CD14-positive monocyte (primary cell): Measurements from ENCODE around the gene MRGPRG. TPM values are rescaled to one million over a fixed set of nuclear protein-coding genes. Genes with fewer than 3 reads are reported as not detected.

Experiments
- DNase-seq, 3 donors: peaks; one replicate each; pipeline ENCODE4 v3.0.0-alpha.2; 2011 to 2022
- H2AFZ ChIP-seq: 2 replicates; pipeline ENCODE4 v1.6.0; 2012; ENCODE audit warnings: mild to moderate bottlenecking, low read depth, low read length, inconsistent platforms; ENCODE audit not compliant: insufficient read depth, poor library complexity, severe bottlenecking
- H3K27ac ChIP-seq, 2 donors: 1 replicate in 1 of 2; 2 replicates in 1 of 2; pipeline ENCODE4 v1.5.1; 2012 to 2013; ENCODE audit warnings: low read length in 2 of 2, control low read depth in 1 of 2, inconsistent platforms in 1 of 2, low read depth in 1 of 2, mild to moderate bottlenecking in 1 of 2
- H3K27me3 ChIP-seq, 2 donors: one replicate each; pipeline versions ENCODE4 v1.6.0 to v1.6.1; 2011 to 2013; ENCODE audit warnings: low read length in 2 of 2; ENCODE audit not compliant: control insufficient read depth in 2 of 2, insufficient read depth in 2 of 2
- H3K36me3 ChIP-seq, 2 donors: replicated peaks in 1 of 2; 1 replicate in 1 of 2; 2 replicates in 1 of 2; pipeline versions ENCODE4 v1.5.1 to v1.6.1; 2012 to 2013; ENCODE audit warnings: low read length in 2 of 2, control low read depth in 1 of 2, inconsistent platforms in 1 of 2, mild to moderate bottlenecking in 1 of 2; ENCODE audit not compliant: insufficient read depth in 2 of 2, control insufficient read depth in 1 of 2
- H3K4me1 ChIP-seq, 2 donors: 1 replicate in 1 of 2; 2 replicates in 1 of 2; pipeline versions ENCODE4 v1.5.1 to v1.6.1; 2012 to 2013; ENCODE audit warnings: low read length in 2 of 2, control low read depth in 1 of 2, inconsistent platforms in 1 of 2, mild to moderate bottlenecking in 1 of 2, moderate library complexity in 1 of 2; ENCODE audit not compliant: insufficient read depth in 2 of 2, control insufficient read depth in 1 of 2
- H3K4me2 ChIP-seq: replicated peaks from 2 replicates; pipeline ENCODE3; 2012; ENCODE audit warnings: low read length, moderate library complexity, mild to moderate bottlenecking; ENCODE audit not compliant: poor library complexity, severe bottlenecking; ENCODE audit errors: extremely low read depth
- H3K4me3 ChIP-seq, 3 experiments: fragments of 200-600 bp in 1 of 3; sonication (generic) in 1 of 3; replicated peaks in 1 of 3; 1 replicate in 2 of 3; 2 replicates in 1 of 3; pipeline ENCODE4 v1.5.1; 2011 to 2013; ENCODE audit warnings: low read length in 3 of 3, mild to moderate bottlenecking in 3 of 3, control low read depth in 2 of 3, low read depth in 2 of 3, inconsistent platforms in 1 of 3, moderate library complexity in 1 of 3
- H3K79me2 ChIP-seq: 2 replicates; pipeline ENCODE4 v1.6.0; 2012; ENCODE audit warnings: mild to moderate bottlenecking, control low read depth, inconsistent platforms, low read length, moderate library complexity; ENCODE audit not compliant: insufficient read depth
- H3K9ac ChIP-seq: 2 replicates; pipeline ENCODE4 v1.6.0; 2017; ENCODE audit warnings: low read length, mild to moderate bottlenecking; ENCODE audit not compliant: insufficient read depth, poor library complexity, severe bottlenecking
- H3K9me3 ChIP-seq, 2 donors: replicated peaks in 1 of 2; 1 replicate in 1 of 2; 2 replicates in 1 of 2; pipeline versions ENCODE4 v1.5.1 to v1.6.1; 2012 to 2013; ENCODE audit warnings: low read length in 2 of 2, control low read depth in 1 of 2; ENCODE audit not compliant: control insufficient read depth in 1 of 2, insufficient read depth in 1 of 2
- H4K20me1 ChIP-seq: 2 replicates; pipeline ENCODE4 v1.6.0; 2012; ENCODE audit warnings: mild to moderate bottlenecking, low read length, control low read depth, moderate library complexity; ENCODE audit not compliant: insufficient read depth
- H3K27ac Mint-ChIP-seq, 7 donors: one replicate each; pipeline ENCODE4 v1.8.0; 2020; ENCODE audit warnings: mild to moderate bottlenecking in 7 of 7, mixed read lengths in 7 of 7, moderate library complexity in 6 of 7, inconsistent platforms in 2 of 7
- H3K27me3 Mint-ChIP-seq, 3 donors: one replicate each; pipeline ENCODE4 v1.8.0; 2021 to 2022; ENCODE audit warnings: low read depth in 3 of 3, mild to moderate bottlenecking in 3 of 3, mixed read lengths in 3 of 3, moderate library complexity in 3 of 3, inconsistent platforms in 1 of 3
- H3K36me3 Mint-ChIP-seq, 2 donors: one replicate each; pipeline ENCODE4 v1.8.0; 2020; ENCODE audit warnings: mixed read lengths in 2 of 2, inconsistent platforms in 1 of 2, mild to moderate bottlenecking in 1 of 2
- H3K4me1 Mint-ChIP-seq: one replicate; pipeline ENCODE4 v1.8.0; 2020; ENCODE audit warnings: mild to moderate bottlenecking, mixed read lengths
- H3K4me3 Mint-ChIP-seq, 2 donors: one replicate each; pipeline ENCODE4 v1.8.0; 2020; ENCODE audit warnings: mild to moderate bottlenecking in 2 of 2, mixed read lengths in 2 of 2, moderate library complexity in 1 of 2
- H3K9me3 Mint-ChIP-seq, 7 donors: one replicate each; pipeline ENCODE4 v1.8.0; 2020 to 2022; ENCODE audit warnings: mixed read lengths in 7 of 7, mild to moderate bottlenecking in 6 of 7, moderate library complexity in 6 of 7, inconsistent platforms in 2 of 7
- CTCF ChIP-seq: fragments of 200-600 bp; IDR thresholded peaks from one replicate; pipeline ENCODE4 v1.8.0; 2022; ENCODE audit warnings: antibody characterized with exemption, mild to moderate bottlenecking
- WGBS: methylation state at CpG from one replicate; pipeline ENCODE4 v1.1.5; 2013; ENCODE audit warnings: missing lambda C conversion rate; ENCODE audit not compliant: insufficient coverage; 5-methylcytosine and 5-hydroxymethylcytosine counted together
- intact Hi-C, 2 donors: fragments of 100-400 bp; cut with micrococcal nuclease; formaldehyde crosslinking; loops; one replicate each; pipeline versions ENCODE4 v1.15.0 to v1.15.1; 2023
- polyA plus RNA-seq, 3 donors: library from polyadenylated mRNA; depleted of rRNA in 1 of 3; unstranded in 2 of 3; stranded (reverse) in 1 of 3; fragments of 300-500 nt in 2 of 3; fragments of >200 nt in 1 of 3; fragmentation: Illumina TruSeq in 2 of 3; gene quantifications; 1 replicate in 2 of 3; 2 replicates in 1 of 3; pipeline ENCODE4 v1.2.3, GENCODE V29; 2012 to 2021

Gene MRGPRG
- polyA plus RNA-seq, 3 donors: not detected

- no peak overlapping the region for H3K27ac ChIP-seq
- H3K4me2 ChIP-seq: no peak overlapping the region
- H3K36me3 Mint-ChIP-seq: no peaks in the 10 kb centered on the region
- no peaks in the 10 kb centered on the region for H4K20me1 ChIP-seq
- H3K27ac Mint-ChIP-seq: no peak overlapping the region
- intact Hi-C loops: no loop called here
- no peak overlapping the region for H2AFZ ChIP-seq
- peaks cover 2 to 6% of the 10 kb centered on the region in 2 donors for H3K27me3 ChIP-seq
- H3K79me2 ChIP-seq: no peaks in the 10 kb centered on the region
- H3K9me3 Mint-ChIP-seq: peaks cover 0 to 15% (median 3%) of the 10 kb centered on the region in 7 donors
- H3K9ac ChIP-seq: no peak overlapping the region
- H3K4me1 Mint-ChIP-seq: no peaks in the 10 kb centered on the region
- no peak overlapping the region for H3K4me3 ChIP-seq
- no peak for TF ChIP-seq CTCF
- H3K9me3 ChIP-seq: no peaks in the 10 kb centered on the region
- no peaks in the 10 kb centered on the region for H3K4me1 ChIP-seq
- H3K4me3 Mint-ChIP-seq: no peak overlapping the region
- peaks cover 2 to 8% (median 4%) of the 10 kb centered on the region in 3 donors for H3K27me3 Mint-ChIP-seq
- DNase-seq: no peak
- no peaks in the 10 kb centered on the region for H3K36me3 ChIP-seq
Observed at GRCh38 chr11:3245071-3245470, 26.5 kb upstream of the MRGPRG start.

GRCh38 chr11:3243880-3244279 is 25.3 kb upstream of the MRGPRG start:
- no peaks in the 10 kb centered on the region for H3K4me1 ChIP-seq
- no peak for DNase-seq
- H3K4me3 ChIP-seq: no peak overlapping the region
- WGBS: 100% methylated on average over 1 of the region's 1 CpG
- no peaks in the 10 kb centered on the region for H3K36me3 ChIP-seq
- H3K4me2 ChIP-seq: no peak overlapping the region
- Mint-ChIP-seq H3K9me3 (peaks cover 0 to 15% (median 3%) of the 10 kb centered on the region in 7 donors), H3K27ac (no peak overlapping the region), H3K4me1 (no peaks in the 10 kb centered on the region), H3K36me3 (no peaks in the 10 kb centered on the region), H3K4me3 (no peak overlapping the region), H3K27me3 (peaks cover 2 to 11% (median 4%) of the 10 kb centered on the region in 3 donors)
- H3K79me2 ChIP-seq: no peaks in the 10 kb centered on the region
- no peak overlapping the region for H3K9ac ChIP-seq
- TF ChIP-seq CTCF: no peak
- intact Hi-C loops: no loop called here
- H2AFZ ChIP-seq: no peak overlapping the region
- H3K27me3 ChIP-seq: peaks cover 2 to 6% of the 10 kb centered on the region in 2 donors
- H4K20me1 ChIP-seq: no peaks in the 10 kb centered on the region
- no peaks in the 10 kb centered on the region for H3K9me3 ChIP-seq
- H3K27ac ChIP-seq: no peak overlapping the region
